Uterus (tissue), 4 donors: Measurements from ENCODE around the gene SPDYE4. TPM values are rescaled to one million over a fixed set of nuclear protein-coding genes. Genes with fewer than 3 reads are reported as not detected.

Experiments used
- DNase-seq, 2 donors: peaks; one replicate each; pipeline ENCODE4 v3.0.0-alpha.2; 2019 to 2020
- H3K27ac ChIP-seq, 2 donors: fragments of 200-600 bp; sonication (generic); 1 replicate in 1 of 2; 2 replicates in 1 of 2; pipeline ENCODE4 v1.5.1; 2016 to 2018
- H3K27me3 ChIP-seq, 2 donors: fragments of 200-600 bp; sonication (generic); one replicate each; pipeline ENCODE4 v1.5.1; 2018 to 2019; ENCODE audit warnings: control low read depth in 1 of 2
- H3K36me3 ChIP-seq, 2 donors: fragments of 200-600 bp; sonication (generic); one replicate each; pipeline ENCODE4 v1.5.1; 2019; ENCODE audit warnings: control low read depth in 1 of 2
- H3K4me1 ChIP-seq, 2 donors: fragments of 200-600 bp; sonication (generic); one replicate each; pipeline ENCODE4 v1.5.1; 2018 to 2019; ENCODE audit warnings: control low read depth in 1 of 2
- H3K4me3 ChIP-seq, 2 donors: fragments of 200-600 bp; sonication (generic); 1 replicate in 1 of 2; 2 replicates in 1 of 2; pipeline ENCODE4 v1.5.1; 2018 to 2019; ENCODE audit warnings: mild to moderate bottlenecking in 1 of 2
- H3K9me3 ChIP-seq, 2 donors: fragments of 200-600 bp; sonication (generic); one replicate each; pipeline ENCODE4 v1.5.1; 2019; ENCODE audit warnings: control low read depth in 1 of 2
- CTCF ChIP-seq, 4 experiments: fragments of 200-600 bp in 2 of 4; fragments of 450-650 bp in 2 of 4; sonication (generic) in 2 of 4; IDR thresholded peaks; one replicate each; pipeline ENCODE4 v1.5.1; 2016 to 2019; ENCODE audit warnings: antibody characterized with exemption in 4 of 4, mild to moderate bottlenecking in 2 of 4, moderate library complexity in 1 of 4
- POLR2A ChIP-seq, 2 donors: fragments of 450-650 bp; IDR thresholded peaks; one replicate each; pipeline ENCODE4 v1.6.1; 2016; ENCODE audit warnings: antibody characterized with exemption in 2 of 2, mild to moderate bottlenecking in 1 of 2, moderate library complexity in 1 of 2
- intact Hi-C: fragments of 100-400 bp; cut with DNase I; formaldehyde crosslinking; loops from one replicate; pipeline ENCODE4 v1.15.1; 2023; ENCODE audit warnings: low total_unique reads
- total RNA-seq, 4 donors: library from RNA; depleted of rRNA in 3 of 4; stranded (reverse); fragments of >200 nt in 3 of 4; gene quantifications; one replicate each; pipeline versions ENCODE4 v1.1.0 to v1.2.4, GENCODE V29; 2014 to 2023
- donor health status: DM: yes; HTN: yes; CAD: no.

SPDYE4 gene
- total RNA-seq, 4 donors from 2014 or later, result not detected

- TF ChIP-seq POLR2A (IDR thresholded peaks at IDR 0.05), result no peak
- TF ChIP-seq CTCF (IDR thresholded peaks at IDR 0.05), result no peak
- no peak overlapping the region for H3K27ac ChIP-seq
Observed at GRCh38 chr17:8728251-8728938, 30.0 kb downstream of the SPDYE4 start.

GRCh38 chr17:8726941-8727555 lies 31.3 kb downstream of the SPDYE4 start:
- H3K27me3 ChIP-seq, result no peaks in the 10 kb centered on the region
- DNase-seq, result no peak
- H3K36me3 ChIP-seq, result no peaks in the 10 kb centered on the region
- no peaks in the 10 kb centered on the region for H3K9me3 ChIP-seq
- no peaks in the 10 kb centered on the region for H3K4me1 ChIP-seq
- H3K4me3 ChIP-seq, result no peak overlapping the region
- intact Hi-C loops, result no loop called here
- no peak for TF ChIP-seq CTCF (IDR thresholded peaks at IDR 0.05)
- no peak for TF ChIP-seq POLR2A (IDR thresholded peaks at IDR 0.05)
- H3K27ac ChIP-seq, result no peak overlapping the region

More at GRCh38 chr17:8728251-8728938, 30.0 kb downstream of the SPDYE4 start:
- H3K36me3 ChIP-seq, result no peaks in the 10 kb centered on the region
- H3K4me3 ChIP-seq, result no peak overlapping the region
- H3K9me3 ChIP-seq, result no peaks in the 10 kb centered on the region
- no peaks in the 10 kb centered on the region for H3K27me3 ChIP-seq
- intact Hi-C loops, result no loop called here
- no peaks in the 10 kb centered on the region for H3K4me1 ChIP-seq
- no peak for DNase-seq

- DNase-seq, result no peak
- no peak overlapping the region for H3K27ac ChIP-seq
- no peak for TF ChIP-seq POLR2A (IDR thresholded peaks at IDR 0.05)
- TF ChIP-seq CTCF (IDR thresholded peaks at IDR 0.05), result no peak
Observed at GRCh38 chr17:8725881-8726876, 32.2 kb downstream of the SPDYE4 start.

GRCh38 chr17:8724451-8724850 lies 33.9 kb downstream of the SPDYE4 start:
- Histone ChIP-seq H3K27ac (no peak overlapping the region), H3K9me3 (no peaks in the 10 kb centered on the region), H3K36me3 (no peaks in the 10 kb centered on the region), H3K4me3 (no peak overlapping the region), H3K27me3 (no peaks in the 10 kb centered on the region), H3K4me1 (no peaks in the 10 kb centered on the region)
- no peak for TF ChIP-seq POLR2A (IDR thresholded peaks at IDR 0.05)
- no peak for TF ChIP-seq CTCF (IDR thresholded peaks at IDR 0.05)
- intact Hi-C loops, result no loop called here
- DNase-seq, result no peak

More at GRCh38 chr17:8725881-8726876, 32.2 kb downstream of the SPDYE4 start:
- intact Hi-C loops, result no loop called here
- no peak overlapping the region for H3K4me3 ChIP-seq
- no peaks in the 10 kb centered on the region for H3K36me3 ChIP-seq
- H3K27me3 ChIP-seq, result no peaks in the 10 kb centered on the region
- no peaks in the 10 kb centered on the region for H3K4me1 ChIP-seq
- no peaks in the 10 kb centered on the region for H3K9me3 ChIP-seq
